Head of caudate nucleus (tissue), 42 donors: ENCODE results near the gene IFNAR2.
"Not testable (repeated sequence)": the region's sequence is repeated elsewhere in the genome, so short reads cannot be mapped to it uniquely, and the experiment has no call there.

Experiments
- DNase-seq, 42 donors: peaks; one replicate each; pipeline versions ENCODE4 v3.0.0 to v3.0.0-alpha.2; 2020 to 2021; ENCODE audit warnings: mixed read lengths in 7 of 42
- intact Hi-C: fragments of 100-400 bp; cut with DNase I; formaldehyde crosslinking; loops from one replicate; pipeline ENCODE4 v1.15.0; 2022

Gene IFNAR2

DNA sequence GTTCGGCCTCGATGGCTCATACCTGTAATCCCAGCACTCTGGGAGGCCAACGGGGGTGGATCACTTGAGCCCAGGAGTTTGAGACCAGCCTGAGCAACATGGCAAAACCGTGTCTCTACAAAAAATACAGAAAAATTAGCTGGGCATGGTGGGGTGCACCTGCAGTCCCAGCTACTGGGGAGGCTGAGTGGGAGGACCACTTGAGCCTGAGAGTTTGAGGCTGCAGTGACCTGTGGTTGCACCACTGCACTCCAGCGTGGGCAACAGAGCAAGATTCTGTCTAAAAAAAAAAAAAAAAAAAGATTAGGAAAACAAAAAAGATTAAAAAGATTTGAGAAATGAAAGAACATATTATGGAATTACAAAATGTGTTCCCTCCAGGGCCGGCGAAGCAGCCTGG, 18.4 kb upstream of the IFNAR2 start:
- intact Hi-C loops = no loop called here
- no peak for DNase-seq

DNA sequence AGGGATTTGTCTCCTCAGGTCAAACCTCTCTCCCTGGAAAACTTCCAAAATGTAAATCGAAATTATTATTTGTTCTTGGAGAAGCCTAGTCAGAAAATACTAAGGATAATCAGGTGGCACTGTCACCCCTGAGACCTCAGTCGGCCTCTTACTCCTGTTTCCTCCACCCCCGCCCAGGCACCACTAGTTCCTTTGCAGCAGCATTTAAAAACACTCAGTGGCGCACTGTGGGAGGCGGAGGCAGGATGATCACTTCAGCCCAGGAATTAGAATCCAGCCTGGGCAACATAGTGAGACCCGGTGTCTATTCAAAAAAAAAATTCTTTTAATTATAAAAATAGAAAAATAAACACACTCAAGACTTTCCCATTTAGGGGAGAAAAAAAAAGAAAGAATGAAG, 18.0 kb upstream of the IFNAR2 start:
- DNase-seq = no peak
- intact Hi-C loops = no loop called here

DNA sequence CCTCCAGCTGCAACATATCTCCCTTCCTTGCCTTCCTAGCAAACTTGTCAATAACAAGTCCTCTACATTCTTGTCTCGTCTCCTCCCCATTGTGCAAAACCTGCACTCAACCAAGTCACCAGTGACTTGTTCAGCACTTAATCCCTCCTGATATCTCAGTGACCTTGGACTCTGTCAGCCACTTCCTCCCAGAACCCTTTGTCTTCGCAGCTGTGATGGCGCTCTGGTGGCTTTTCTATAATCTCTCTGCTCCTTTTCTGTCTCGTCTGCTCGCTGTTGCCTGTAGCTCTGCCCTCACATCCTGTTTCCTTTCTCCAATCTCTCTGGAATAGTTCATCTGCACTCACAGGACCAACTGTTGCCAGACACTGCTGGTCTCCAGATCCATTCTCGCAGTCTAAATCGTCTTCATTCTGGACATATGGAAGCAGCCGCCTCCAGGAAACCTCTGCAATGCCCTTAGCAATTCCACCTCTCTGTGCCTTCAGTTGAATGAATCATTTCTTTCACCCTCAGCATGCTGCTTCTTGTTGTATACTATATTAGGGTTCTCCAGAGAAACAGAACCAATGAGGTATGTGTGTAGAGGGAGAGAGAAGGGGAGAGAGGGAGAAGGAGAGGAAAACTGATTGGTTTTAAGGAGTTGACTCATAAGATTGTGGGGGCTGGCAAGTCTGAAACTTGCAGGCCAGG, 17.4 kb upstream of the IFNAR2 start:
- no peak for DNase-seq

DNA sequence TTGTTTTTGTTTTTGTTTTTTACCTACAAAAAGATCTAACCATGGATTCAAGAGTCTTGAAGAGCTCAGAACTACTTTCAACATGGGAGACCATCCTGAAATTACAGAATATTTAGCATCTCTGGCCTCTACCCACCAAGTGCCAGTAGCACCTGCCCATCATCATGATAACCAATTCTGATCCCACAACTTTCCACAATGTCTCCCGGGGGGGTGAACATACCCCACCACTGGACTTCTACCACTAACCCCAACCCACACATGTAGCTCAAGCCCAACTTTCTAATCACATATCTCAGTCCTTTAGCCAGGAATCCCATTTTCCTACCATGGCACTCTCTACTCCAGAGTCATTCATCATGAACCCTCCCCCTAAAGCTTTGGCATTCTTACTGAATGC, 15.7 kb upstream of the IFNAR2 start:
- intact Hi-C loops = no loop called here
- no peak for DNase-seq

More for the DNA sequence above, 17.4 kb upstream of the IFNAR2 start:
- intact Hi-C loops = no loop called here

DNA sequence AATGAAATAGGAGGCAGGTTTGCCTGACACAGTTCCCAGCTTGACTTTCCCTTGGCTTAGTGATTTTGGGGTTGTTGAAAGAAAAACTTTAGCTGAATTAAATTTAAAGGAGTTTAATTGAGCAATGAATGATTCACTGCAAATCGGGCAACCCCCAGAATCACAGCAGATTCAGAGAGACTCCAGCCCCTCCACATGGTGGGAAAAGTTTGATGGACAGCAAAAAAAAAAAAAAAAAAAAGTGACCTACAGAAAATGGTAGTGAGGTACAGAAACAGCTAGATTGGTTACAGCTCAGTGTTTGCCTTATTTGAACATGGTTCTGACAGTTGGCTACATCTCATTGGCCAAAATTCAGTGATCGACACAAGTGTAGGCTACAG, 12.6 kb upstream of the IFNAR2 start:
- DNase-seq = no peak
- intact Hi-C loops = no loop called here

DNA sequence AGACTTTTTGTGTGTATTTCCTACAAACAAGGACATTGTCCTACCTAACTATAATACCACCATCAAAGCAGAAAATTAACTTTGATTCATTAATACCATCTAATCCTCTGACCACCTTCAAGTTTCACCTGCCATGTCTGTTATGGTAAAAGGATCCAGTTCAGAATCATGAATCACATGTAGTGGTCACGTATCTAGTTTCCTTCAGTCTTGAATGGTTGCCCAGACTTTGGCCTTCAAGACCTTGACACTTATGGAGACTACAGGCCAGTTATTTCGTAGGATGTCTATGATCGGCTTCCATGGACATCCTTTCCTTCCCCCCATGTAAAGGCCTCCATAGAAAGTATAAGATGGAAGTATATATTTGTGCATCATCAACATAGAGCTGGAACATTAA, 10.4 kb upstream of the IFNAR2 start:
- DNase-seq = no peak
- intact Hi-C loops = no loop called here

DNA sequence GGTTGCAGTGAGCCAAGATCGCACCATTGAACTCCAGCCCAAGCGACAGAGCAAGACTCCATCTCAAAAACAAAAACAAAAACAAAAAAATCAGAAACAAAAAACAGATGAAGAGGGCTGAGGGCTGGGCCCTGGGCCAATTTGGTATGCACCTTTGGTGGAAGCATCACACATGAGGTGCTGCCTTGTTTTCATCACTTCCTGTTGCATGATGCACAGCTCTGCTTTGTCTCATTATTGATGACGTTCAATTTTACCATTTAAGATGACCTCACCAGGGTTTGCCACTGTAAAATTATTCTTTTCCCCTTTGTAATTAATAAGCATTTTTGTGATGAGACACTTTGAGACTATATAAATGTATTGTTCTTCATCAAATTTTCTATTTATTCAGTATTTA, 9.8 kb upstream of the IFNAR2 start:
- DNase-seq = no peak
- intact Hi-C loops = no loop called here

DNA sequence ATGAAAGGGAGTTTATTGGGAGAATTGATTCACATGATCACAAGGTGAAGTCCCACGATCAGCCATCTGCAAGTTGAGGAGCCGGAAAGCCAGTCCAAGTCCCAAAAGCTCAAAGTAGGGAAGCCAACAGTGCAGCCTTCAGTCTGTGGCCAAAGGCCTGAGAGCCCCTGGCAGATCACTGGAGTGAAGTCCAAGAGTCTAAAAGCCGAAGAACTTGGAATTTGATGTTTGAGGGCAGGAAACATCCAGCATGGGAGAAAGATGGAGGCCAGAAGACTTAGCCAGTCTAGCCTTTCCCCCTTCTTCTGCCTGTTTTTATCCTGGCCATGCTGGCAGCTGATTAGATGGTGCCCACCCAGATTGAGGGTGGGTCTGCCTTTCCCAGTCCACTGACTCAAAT, 4.4 kb upstream of the IFNAR2 start:
- intact Hi-C loops, DNase-seq: not testable (repeated sequence)

DNA sequence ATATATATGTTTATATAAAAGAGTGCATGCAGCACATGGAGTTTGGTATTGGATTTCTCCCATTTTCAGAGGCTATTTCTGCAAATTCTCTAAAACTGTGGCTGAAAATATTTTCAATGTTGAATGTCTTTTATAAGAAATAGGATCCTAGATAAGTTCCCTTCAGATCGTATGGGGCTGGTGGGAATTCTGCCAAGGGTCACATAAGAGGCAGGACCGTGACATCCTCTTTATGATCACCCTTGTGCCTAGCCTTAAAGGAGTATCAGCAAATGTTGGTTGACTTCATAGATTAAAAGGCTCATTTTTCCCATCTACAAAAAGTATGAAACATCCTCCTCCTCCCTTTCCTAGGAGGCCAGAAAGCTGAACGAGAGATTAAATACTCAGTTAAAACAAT, 1.3 kb upstream of the IFNAR2 start:
- DNase-seq = no peak
- intact Hi-C loops = no loop called here

DNA sequence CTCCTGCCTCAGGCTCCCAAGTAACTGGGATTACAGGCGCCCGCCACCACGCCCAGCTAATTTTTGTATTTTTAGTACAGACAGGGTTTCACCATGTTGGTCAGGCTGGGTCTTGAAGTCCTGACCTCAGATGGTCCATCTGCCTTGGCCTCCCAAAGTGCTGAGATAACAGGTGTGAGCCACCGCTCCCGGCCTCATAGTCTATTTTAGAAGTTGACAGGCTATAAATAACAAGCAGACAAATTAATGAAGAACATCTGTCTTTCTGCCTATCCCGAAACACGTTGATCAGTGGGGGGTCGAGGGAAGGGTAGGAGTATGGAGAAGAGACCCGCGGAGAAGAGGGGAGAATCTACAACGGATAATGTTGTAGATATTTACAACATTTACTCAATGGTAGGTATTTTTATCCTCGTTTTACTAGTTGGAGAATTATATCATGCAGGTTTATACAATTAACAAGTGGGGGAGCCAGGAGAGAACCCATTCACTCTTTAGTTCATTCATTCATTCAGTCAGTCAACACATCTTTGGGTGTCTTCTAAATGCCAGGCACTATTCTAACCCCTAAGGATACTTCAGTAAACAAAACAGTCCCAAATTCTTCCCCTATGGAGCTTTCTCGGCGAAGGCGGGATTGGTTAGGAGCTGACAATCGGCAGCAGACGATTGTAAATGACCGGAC, 497 bp upstream of the IFNAR2 start:
- DNase-seq = no peak
- intact Hi-C loops = no loop called here

DNA sequence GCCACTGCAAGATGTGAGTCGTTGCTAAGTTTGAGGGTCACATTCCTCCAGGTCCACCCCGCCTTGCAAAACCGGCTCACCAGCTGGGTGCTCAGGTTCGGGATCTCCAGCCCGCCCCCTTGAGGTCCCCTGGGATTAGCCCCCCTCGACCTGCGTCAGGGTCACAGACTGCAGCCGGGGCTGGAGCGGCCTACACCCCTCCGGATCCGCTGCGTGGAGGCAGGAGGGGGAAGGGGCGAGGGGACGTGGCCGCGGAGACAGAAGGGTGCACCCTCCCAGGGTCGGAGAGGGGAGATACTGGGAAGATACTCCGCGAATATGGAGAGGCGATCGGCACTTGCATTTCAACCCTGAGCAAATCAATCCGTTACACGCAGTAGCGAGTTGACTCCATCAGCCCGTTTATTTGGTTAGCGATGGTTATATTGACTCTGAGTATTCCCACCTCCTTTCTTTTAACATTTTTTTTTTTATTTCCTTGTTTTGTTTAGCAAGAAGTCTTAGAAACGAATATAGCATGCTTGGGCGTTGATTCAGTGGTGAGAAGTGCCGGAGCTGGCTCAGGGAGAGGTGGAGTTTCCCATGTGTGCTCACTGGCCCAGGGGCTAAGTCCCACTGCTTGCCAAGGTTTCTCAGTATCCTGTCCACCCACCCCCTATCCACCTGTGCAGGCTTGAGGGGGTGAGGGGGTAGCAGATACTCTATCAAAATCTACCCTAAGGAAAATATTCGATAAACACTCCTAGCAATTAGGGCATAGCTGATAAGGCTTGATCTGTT, 997 bp downstream of the IFNAR2 start:
- intact Hi-C loops = no loop called here
- peak; percentile 35 to 79 (median 62) for DNase-seq

DNA sequence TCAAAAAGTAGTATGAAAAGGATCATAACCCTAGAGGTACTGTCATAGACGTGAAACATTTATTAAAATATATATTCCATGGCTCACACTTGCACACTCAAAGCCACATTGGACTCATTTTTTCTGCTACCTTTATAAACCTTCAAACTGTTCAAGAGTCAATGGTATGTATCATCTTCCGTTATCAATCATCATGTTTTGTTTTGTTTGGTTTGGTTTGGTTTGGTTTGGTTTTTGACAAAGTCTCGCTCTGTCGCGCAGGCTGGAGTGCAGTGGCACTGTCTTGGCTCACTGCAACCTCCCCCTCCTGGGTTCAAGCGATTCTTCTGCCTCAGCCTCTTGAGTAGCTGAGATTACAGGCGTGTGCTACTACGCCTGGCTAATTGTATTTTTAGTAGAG, 1.8 kb downstream of the IFNAR2 start:
- intact Hi-C loops = no loop called here
- no peak for DNase-seq

DNA sequence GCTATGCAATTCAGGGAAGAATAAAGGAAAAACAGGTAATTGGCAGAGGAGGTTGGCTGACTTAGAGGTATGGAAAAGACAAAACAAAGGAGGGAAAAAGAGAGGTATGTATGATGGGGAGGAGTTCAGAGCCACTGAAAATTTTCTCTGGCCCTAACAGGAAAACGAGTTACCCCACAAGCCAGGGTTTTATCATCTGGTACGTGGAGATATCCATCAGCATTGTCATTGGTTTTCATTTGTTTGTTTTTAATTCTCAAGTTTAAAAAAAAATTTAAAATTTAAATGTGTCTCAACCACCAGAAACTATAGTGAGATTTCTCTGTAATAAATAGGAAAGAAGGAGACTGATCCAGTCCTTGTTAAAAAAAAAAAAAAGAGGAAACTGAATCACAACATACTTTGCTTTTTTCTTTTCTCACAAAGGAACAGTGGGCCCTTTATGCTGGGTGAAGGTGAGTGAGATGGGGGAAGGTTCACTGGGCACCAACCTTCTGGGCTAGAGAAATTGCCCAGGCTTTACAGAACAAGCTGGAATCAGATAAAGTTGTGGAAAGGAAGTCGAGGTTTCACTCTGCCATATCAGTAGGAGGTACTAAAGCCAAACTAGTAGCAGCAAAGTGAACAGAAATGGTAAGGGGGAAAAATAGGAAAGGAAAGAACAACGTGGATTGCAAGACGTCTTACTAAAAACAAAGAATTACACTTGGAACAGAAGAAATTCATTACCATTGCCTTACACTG, 2.7 kb downstream of the IFNAR2 start:
- no peak for DNase-seq
- intact Hi-C loops = no loop called here

DNA sequence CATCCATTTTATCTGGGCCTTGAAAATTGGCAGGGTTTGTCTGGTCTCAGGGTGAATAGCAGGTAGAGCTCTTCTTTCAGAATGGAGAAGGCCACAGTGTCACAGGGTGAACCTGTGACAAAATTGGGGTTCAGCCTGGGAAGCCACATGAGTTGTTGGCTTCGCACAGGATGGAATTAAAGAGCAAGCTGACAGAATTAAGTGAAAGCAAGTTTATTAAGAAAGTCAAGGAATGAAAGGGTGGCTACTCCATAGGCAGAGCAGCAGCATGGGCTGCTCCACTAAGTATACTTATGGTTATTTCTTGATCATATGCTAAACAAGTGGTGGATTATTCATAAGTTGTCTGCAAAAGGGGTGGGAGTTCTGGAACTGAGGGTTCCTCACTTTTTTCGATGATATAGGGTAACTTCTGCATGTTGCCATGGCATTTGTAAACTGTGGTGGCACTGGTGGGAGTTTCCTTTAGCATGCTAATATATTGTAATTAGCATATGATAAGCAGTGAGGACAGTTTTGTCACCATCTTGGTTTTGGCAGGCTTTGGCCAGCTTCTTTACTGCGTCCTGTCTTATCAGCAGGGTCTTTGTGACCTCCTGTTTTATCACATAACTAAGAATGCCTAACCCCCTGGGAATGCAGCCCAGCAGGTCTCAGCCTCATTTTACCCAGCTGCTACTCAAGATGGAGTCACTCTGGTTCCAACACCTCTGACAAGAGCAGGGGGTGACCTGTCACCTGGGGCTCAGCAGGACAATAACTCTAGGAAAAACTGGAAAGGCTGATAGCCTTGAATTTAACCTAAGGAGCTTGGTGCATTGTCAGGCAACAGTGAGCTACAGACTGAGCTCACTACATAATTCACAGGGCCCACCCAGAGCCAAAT, 5.1 kb downstream of the IFNAR2 start:
- DNase-seq = no peak
- intact Hi-C loops = no loop called here

DNA sequence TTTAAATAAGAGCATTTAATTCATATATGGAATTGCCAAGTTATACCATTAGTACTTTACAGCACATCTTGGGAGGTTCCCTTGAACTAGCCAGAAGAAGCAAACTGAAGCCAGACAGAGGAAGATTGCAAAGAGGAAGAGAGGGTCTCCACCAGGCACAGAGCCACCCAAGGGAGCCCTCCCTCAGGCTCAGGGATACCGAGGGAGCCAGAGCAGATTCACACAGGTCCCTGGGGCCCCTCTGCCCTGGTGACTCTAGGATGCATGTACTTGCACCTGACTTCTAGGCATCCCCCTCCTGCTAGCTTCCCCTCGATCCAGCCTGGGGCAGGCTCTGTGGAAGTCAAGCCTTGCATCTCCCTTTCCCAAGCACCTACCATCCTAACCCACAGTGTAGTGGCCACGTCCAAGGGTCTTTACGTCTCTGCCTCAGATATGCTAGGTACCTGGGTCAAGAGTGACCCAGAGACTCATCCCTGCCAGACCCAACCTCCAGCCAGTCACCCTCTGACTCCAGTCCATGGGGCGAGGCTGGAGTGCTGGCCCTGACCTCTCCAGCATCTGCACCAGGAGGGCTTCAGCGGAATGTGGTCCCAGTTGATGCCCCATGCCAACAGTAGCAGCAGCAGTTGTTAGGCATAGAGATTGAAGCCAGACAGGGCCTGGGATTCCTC, 6.4 kb downstream of the IFNAR2 start:
- intact Hi-C loops = no loop called here
- DNase-seq = no peak

DNA sequence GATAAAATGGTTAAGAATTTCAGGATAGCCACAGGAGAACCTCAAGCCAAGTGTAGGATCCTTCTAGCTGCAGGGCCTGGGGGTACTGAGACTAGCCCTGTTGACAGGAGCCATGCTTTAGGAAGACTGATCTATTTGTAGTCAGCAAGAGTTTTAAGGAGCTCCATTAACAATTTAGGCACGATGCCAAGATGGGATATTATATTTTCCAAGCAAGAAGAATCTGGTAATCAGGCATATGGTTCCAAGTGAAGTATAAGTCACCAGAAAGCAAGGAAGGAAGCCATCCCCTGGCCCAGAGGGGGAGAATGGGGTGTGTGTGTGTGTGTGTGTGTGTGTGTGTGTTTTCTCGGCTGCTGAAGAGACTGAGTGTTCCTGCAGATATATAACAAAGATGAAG, 7.0 kb downstream of the IFNAR2 start:
- intact Hi-C loops = no loop called here

DNA sequence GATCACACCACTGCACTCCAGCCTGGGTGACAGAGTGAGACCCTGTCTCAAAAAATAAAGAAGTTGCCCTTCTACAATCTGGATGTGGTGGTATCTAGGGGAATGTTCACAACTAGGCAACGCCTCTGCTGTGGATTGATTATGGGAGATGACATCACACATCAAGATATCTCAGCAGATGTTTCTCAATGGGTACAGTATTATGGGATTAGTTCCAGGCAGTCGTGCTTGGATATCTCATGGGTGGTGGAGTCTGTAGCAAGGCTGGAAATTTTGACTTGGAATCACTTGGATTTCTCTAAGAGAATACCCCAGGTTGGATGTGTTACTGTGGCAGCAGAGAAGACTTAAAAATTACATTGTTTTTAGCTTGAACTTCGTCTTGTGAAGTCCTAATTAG, 7.7 kb downstream of the IFNAR2 start:
- no peak for DNase-seq
- intact Hi-C loops = no loop called here

More for the DNA sequence above, 7.0 kb downstream of the IFNAR2 start:
- DNase-seq = no peak

DNA sequence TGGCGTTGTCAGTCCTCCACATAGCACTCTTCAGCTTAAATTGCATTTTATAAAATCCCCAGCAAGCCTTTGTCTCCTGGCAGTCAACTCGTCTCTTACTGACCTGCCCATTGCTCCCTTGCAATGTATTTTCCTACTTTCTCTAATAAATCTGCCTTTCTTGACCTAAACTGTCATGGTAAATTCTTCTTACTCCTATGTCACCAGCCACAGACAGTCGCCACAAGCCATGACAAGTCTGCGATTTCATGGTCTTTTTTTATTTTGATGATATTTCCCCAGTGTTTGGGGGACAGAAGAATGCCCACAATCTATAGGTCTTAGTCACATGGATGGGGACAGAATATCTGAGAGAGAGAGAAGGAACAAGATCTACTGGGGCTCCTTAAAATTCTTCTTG, 8.4 kb downstream of the IFNAR2 start:
- intact Hi-C loops = no loop called here
- DNase-seq = no peak
